GM18511 (cell line): ENCODE measurements around the gene PHLDA2.

Experiments used
- ATAC-seq: cut with Tn5 transposase; IDR thresholded peaks from one replicate; pipeline ENCODE4 v1.9.1; 2021; ENCODE audit warnings: mild to moderate bottlenecking, moderate library complexity; ENCODE audit not compliant: unreplicated experiment

The PHLDA2 gene, protein sequence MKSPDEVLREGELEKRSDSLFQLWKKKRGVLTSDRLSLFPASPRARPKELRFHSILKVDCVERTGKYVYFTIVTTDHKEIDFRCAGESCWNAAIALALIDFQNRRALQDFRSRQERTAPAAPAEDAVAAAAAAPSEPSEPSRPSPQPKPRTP

DNA sequence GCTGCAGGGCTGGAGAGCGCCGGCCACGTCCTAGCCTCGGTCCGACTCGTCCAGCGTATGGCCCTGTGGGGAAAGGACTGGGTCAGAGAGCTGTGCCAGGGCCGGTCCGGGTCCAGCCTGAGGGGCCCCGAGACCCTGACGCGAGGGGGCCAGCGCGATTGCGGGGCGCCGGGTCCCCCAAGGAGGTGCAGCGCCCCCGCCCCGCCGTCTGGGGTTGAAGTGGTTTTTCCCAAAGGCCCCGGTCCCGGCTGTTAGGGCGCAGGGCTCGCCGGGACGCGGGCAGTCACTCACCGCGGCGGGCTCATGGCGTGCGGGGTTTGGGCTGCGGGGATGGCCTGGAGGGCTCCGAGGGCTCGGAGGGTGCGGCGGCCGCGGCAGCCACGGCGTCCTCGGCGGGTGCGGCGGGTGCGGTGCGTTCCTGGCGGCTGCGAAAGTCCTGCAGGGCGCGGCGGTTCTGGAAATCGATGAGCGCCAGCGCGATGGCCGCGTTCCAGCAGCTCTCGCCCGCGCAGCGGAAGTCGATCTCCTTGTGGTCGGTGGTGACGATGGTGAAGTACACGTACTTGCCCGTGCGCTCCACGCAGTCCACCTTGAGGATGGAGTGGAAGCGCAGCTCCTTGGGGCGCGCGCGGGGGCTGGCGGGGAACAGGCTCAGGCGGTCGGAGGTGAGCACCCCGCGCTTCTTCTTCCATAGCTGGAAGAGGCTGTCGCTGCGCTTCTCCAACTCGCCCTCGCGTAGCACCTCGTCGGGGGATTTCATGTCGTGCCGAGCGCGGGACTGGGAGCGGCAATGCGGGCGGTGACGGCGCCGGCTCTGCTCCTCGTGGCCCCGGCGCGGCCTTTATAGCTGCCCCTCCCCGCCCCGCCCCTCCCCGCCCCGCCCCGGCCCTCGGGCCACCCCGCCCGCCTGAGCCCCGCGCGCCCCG lies at the start of gene PHLDA2:
PHLDA2 (minus strand) TSS at position 816 of the 926 bp plus-strand sequence; CDS start at position 760, 56 bp downstream.
- no peak for ATAC-seq

DNA sequence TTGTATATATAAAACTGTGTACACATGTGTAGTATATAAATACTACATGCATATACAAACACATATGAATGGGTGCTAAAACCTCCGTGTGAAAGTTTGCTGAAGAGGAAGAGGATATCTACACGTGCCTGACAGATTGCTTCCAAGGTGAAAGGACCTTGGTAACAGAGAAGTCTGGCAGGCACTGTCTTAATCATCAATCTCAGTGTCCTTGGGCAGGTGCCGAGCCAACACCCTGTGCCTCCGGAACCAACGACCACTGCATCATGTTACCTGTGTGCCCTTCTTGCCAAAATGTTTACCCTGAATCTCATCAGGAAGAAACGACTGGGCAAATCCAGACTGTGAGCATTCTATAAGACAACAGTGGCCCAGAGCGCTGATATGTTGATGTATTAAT lies 47.9 kb upstream of the PHLDA2 start:
- no peak for ATAC-seq

DNA sequence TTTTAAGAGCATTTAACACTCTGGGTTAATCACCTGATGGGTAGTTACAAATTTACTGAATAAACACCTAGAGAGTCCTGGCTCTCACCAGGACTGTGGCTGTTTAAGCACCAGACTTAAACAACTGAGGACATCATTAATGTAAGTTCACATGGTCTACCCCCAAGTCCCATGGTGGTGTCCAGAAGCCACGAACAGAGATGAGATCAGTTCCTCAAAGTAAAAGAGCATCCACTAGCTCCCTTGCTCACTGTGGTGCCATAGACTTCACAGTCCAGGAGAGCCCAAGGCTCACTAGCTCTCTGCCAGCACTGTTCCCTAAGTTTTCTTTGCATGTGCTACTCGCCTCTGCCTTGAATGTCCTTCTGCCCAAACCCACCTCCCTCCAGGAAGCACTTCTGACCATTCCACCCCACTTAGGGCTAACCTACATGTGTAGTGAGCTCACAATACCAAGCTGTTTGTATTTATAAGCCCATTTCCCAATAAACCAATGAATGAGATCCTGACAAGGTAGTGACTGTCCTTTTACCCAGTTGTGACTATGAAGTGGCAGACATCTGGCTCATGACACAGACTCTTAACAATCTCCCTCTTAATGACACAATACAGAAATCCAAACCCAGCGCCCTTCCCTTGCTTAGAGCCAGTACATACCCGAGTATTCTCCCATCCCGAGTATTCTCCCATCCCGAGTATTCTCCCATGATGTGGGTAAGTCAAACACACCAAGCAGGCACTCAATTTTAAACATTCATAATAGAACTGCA lies 47.3 kb upstream of the PHLDA2 start:
- ATAC-seq: no peak

DNA sequence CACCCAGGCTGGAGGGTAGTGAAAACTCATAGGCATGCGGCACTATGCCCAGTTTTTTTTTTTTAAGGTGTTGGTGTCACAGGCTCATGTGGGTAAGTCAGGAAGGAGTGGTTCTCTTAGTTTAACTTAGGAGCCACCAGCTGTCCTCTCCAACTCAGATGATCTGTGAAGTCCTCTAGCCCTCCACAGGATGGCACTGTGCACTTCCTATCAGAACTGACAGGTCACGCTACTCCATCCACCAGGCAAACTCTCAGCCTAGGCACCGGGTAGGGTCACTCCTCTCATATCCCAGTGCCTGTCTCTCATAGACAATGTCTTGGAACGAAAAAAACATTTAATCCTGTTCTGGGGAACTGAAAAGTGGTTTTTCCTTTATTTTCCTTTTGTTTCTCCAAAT lies 46.4 kb upstream of the PHLDA2 start:
- no peak for ATAC-seq

DNA sequence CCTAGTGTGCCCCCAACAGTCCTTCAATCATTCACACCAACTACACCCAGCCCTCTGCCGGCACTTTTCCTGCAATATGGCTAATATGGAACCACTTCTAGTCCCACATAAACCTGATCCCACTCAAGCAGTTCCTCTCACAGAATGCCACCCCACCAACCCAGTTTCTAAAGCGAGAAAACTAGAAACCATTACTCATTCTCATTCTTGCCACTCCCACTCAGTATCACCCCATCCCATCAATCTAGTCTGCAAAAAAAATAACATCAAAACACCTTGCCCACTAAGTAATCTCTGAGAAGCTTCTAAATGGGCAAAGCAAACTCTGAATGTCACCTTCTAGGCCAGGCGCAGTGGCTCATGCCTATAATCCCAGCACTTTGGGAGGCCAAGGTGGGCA lies 45.1 kb upstream of the PHLDA2 start:
- ATAC-seq: no peak

DNA sequence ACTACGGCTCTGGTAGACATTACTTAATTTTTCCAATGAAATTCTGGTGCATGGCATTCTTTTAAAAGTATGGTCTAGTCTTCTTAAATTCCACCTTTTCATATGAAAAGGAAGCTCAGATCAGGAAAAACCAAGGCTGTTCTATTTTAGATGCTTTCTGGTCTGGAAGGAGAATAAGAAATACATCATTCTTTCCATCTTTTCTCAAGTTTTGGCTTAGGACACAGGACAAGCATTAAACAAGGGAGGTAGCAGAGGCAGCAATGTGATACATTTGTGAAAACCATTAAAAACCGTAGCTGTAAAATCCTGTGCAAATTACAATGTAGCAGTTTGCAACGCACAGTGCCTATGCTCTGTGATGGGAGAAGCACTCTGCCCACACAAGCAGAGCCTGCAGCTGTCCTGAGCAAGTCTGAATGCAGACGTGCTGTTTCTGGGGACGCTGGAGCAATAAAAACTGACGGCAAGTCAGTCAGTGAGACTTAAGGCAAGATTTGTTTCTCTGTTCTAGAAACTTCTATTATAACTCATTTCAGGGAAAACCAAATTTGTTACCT lies 39.2 kb upstream of the PHLDA2 start:
- no peak for ATAC-seq

DNA sequence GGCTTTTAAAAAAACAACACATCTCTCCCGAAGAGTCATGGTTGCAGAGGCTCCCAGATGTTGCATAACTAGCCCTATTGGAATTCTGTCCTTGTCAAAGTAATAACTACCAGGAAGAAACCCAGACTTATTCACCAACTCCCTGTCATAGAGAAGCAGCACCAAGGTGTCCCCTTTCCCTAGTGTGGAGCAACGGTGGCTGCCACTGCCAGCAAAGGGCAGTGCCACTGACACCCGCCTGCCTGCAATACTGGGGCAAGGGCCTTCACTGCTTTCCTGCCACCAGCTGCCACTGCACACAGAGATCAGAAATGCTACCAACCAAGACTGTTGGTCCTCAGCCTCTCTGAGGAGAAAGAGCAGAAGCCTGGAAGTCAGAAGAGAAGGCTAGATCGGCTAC lies 35.6 kb upstream of the PHLDA2 start:
- ATAC-seq: no peak

DNA sequence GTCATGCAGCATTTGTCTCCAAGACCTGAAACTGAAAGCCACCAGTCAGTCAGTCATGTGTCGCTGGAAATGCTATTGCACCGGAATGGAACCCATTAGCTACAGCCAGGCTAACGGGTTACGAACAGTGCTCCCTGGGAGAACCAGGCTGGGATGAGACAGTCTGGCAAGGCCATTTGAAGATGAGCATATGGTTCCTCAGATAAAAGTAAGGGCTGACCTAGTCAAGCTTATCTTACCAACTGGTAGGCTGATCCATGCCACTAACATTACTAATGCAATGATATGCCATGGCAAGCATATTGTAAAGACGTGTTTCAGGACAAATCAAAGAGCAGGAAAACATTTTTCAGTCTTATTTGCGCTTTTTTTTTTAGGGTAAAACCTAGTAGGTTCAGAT lies 34.5 kb upstream of the PHLDA2 start:
- no peak for ATAC-seq

DNA sequence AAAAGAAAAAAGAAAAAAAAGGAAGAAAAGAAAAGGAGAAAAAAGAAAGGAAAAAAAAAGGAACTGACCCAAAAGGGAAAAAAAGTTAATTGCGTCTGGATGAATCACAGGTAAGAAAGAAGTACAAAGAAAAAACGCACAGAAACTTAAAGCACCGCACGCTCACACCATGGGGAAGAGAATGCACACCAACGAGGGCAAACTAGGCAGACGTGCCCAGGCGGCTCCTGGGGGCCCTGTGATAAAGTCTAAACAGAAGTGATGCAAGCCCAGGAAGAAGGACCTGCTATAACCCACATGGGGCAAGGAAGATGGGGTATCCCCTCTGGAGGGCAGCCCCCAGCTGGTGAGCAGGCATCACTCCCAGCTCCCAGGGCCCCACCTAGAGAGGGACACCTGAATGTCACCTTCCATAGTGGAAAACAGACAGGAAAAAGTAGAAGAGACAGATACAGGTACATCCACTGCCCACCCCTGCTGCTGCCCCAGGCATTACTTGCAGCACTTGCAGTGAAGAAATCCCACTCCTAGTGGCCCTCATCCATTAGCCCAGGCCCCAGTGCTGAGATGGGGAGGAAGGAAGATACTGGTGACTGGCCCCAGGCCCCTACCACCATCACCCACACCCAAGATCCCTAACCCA lies 34.0 kb upstream of the PHLDA2 start:
- no peak for ATAC-seq

DNA sequence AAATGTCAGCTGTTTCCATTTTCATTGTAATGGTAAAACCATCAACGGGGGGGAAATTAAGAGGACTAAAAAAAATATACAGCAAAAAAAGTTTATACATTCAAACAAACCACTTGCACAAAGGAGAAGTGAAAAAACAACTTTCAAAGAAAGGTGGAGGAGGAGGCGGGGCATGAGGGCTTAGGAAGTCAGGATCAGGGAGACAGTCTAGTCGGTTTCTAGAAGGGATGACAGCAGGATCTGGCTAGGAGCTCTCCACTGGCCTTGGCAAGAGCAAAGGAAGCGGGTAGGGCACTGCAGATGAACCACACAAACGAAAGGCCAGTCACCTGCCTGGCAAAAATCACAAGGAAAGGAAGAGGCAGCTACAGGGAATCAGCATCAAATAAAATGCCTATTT lies 31.9 kb upstream of the PHLDA2 start:
- ATAC-seq: no peak

DNA sequence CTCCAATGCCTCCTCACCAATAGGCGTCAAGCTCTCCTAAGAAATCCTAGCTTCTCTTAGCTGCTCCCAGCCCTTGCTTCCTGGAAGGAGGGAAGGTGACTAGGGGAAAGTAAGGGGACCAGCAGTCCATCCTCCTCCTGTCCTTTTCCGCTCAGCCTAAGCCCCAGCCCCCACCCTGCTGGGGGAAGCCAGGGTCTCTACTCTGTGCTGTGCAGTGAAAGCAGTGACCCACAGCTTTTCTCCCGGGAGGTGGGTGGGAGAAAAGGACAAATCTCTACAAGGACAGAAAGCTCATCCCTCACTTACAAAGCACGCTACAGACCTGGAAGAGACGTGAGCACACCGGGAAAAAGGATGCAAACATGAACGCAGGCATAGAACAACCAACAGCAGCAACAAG lies 30.9 kb upstream of the PHLDA2 start:
- ATAC-seq: no peak

DNA sequence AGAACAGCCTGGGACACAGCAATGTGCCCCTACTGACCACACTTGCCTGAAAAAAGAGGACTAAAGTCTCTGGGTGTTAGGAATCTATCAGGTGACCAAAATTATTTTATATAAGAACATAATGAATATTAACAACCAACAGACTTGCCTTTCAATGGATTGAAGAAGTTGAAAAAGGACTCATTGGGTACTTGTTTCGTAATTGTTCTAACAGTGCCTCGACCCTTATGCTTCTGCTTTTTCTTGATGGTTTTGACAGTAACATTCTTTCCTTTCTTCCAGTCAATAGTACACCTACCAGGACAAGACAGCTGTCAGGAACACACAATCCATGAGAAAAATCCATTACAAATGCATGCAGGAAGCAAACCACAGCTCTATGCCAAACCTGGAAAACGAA lies 29.0 kb upstream of the PHLDA2 start:
- no peak for ATAC-seq

DNA sequence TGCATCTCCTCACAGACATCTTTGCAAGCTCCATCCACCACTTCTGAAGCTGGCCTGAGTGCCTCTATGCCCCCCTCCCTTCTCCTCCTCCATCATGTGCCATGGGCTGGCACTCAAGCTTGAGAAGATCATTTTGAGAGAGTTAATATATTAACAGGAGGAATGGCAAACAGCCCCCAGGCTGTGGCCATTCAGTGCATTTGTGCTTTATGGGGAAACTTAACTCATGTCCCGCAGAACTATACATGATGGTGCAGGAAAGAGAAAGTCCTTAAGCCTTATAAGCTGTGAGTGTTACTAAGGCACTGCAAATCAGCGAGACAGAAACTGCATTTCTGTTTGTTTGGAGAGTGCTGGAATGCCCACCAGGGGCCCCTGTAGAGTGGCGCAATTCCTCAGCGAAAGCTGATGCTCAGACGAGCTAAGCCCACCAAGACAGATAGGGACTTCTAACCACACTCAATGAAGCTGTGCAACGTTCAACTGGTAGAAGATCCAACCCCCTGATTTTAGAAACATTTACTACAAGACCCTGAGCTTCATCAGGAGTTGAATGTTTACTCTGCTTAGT lies 26.8 kb upstream of the PHLDA2 start:
- no peak for ATAC-seq

DNA sequence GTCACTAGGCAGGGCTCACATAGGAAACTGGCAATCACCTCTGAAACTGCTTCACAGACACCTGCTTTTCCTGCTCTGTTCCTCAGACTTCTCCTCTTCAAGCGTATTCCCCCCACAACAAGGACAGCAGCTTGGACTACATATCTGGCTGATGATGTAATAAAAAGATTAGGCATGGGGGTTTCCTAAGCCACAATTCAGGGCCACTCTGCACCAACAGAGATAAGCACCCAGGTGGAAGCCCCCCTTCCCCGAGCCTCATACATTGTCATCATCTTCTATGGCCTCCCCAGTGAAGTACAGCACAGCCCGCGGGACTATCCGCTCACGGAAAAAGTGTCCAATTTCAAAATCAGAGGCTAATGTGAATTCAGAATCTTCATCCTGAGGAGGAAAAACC lies 25.0 kb upstream of the PHLDA2 start:
- ATAC-seq: no peak

DNA sequence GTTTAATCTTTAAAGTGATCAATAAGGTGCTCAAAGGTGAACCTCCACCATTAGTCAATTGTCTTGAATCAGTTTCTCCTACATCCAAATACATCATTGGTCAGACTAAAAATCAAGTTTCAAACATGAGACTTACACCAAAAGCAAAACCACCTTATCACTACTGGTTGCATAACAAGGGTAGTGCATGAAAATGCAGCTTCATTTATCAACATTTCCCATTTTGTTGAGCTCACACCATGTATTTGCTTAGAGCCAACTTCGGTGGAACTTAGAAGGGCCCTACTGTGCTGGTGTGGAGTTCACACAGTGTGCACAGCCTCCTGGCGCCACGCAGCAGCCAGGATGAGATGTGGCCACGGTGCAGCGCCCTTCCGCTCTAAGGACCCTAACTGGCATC lies 23.1 kb upstream of the PHLDA2 start:
- no peak for ATAC-seq

DNA sequence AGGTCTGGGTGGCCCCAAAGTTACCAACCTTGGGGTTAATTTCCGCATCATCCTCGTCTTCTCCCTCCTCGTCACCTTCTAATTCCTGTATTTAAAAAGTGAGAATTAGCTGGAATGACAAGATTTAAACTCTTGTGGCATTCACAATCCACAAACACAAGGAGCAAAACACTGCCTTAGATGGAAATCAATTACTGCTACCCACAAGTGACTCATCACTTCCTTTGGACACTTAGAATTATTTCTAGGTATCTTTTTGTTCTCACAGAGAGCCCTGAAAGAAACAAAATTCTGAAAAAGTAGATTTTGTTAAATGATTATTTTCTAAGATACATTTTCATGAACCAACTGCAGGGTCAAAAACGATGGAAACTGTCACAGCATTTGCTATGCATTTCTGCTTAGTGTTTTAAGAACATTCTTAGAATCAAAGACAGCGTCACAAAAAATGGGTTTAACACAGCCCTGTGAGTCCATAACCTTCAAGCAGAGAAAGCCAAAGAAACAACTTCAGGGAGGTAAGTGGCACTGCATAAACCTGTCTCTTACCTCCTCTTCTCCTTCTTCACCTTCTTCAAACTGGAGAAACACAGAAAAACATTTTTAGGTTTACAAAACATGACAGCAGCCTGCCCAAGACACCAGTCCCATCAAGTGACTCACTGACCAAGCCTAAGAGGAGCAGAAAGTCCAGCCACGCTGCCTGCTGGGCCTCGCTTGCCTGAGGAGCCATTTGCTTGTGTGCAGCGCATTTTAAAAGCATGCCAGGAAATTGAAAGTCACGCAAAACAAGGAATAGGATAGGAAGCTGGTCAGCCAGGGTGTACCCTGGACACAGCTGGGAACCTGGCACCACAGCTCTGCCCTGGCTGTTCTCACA lies 22.3 kb upstream of the PHLDA2 start:
- no peak for ATAC-seq

DNA sequence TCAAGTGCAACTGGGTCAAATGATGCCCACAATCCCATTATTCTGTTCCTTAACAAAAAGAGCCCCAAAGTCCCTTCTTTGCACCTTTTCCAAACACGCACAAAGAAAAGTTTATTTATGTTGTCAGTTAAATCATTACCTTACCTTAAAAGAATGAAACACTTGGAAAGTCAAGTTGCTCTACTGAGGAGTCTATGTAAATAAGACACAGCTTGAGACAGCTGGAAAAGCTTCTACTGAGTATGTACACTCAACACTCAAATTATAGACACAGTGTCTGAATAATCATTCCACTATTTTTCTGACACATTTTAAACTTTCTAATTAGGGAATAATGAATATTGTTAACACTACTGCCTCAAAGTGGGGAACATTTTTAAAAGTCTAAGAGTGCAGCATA lies 21.6 kb upstream of the PHLDA2 start:
- ATAC-seq: no peak

DNA sequence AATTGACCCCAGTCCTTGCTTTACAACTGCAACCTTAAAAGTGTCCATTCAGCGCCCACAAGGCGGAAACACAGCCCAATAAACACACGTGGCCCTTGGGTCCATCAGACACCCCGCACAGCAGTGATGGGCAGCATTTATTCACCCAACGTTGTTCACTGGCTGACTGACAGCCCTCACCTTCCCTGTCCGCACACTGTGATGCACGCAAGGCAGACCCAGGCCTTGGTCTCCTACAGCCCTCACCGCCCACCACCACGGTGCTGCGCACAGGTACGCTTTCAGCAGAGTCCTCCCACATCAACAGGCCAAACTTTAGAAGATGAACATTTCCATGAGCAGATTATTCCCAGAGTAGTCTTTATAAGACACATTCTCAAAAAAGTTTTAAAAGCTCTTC lies 20.7 kb upstream of the PHLDA2 start:
- ATAC-seq: no peak

DNA sequence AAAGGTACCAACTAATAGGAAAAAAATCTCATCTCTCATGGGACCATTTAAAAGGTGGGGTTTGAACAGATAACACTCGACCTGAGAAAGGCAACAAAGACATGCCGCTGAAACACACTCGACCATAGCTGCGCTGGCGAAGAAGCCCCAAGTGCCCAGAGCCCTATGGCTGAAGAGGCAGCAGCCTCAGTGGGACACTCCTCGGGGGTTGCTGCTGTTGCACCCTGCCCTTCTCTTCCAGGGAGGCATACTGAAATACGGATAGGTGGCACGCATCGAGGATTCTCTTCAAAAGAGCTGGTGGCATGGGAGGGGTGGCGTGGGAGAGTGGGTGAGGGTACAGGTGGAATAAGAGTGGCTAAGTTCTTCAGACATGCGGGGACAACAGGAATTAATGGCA lies 18.5 kb upstream of the PHLDA2 start:
- ATAC-seq: no peak
